Measurements from ENCODE around the gene MYO5B. TPM values are rescaled to one million over a fixed set of nuclear protein-coding genes. Genes with fewer than 3 reads are reported as not detected.

The MYO5B gene
- total and polyA plus RNA-seq, 9 of the 15 experiments (the other 6 are each of a cell fraction or from before 2014, with no cell fraction given) = 0.07 to 0.42 (median 0.28) TPM

GRCh38 chr18:50115095-50115494 lies 79.9 kb downstream of the MYO5B start:
- H3K27ac ChIP-seq (ENCODE audit: extremely low read depth, low read depth, low read length) = no peak overlapping the region
- no peaks in the 10 kb centered on the region for H3K9me1 ChIP-seq (ENCODE audit: control insufficient read depth, insufficient read depth, low read length)
- intact Hi-C loops (cut with micrococcal nuclease) = no loop called here
- H3K4me1 ChIP-seq (replicated peaks in 1 of 2; ENCODE audit: control insufficient read depth in 2 of 2, insufficient read depth in 2 of 2, low read length in 2 of 2) = no peaks in the 10 kb centered on the region
- no peak overlapping the region for H3K9ac ChIP-seq (ENCODE audit: insufficient read depth in 1 of 2, low read depth in 2 of 2, low read length in 2 of 2)
- FAIRE-seq = no peak
- in situ Hi-C loops (cut with MboI) = no loop called here
- H3K4me3 ChIP-seq = no peak overlapping the region
- H3K79me2 ChIP-seq (ENCODE audit: control insufficient read depth, insufficient read depth, low read length) = no peaks in the 10 kb centered on the region
- no peaks in the 10 kb centered on the region for H4K20me1 ChIP-seq (replicated peaks; ENCODE audit: control insufficient read depth, insufficient read depth, low read length)
- no peak for DNase-seq (ENCODE audit: extremely low read depth in 1 of 4, low spot score in 3 of 4)
- POLR2A ChIA-PET = no interaction called here
- WGBS (ENCODE audit: insufficient coverage, low coverage, missing lambda C conversion rate) = 0% methylated on average over 1 of the region's 2 CpGs
- peaks cover 2 to 12% of the 10 kb centered on the region in 2 experiments; a peak in 3 of 5 replicates for H3K27me3 ChIP-seq (ENCODE audit: control insufficient read depth in 2 of 2, insufficient read depth in 2 of 2, low read length in 2 of 2)
- CTCF ChIA-PET (ENCODE audit: low intra/inter-chr PET ratio) = no interaction called here
- TF ChIP-seq TAF7 (tag; IDR thresholded peaks at IDR 0.05) (no peak), ZNF785 (CRISPR knock-in tag; IDR thresholded peaks at IDR 0.05) (no peak), CTCF (IDR thresholded peaks at IDR 0.05 in 2 of 3, conservative IDR thresholded peaks at IDR 0.05 in 1 of 3; ENCODE audit: insufficient read depth in 2 of 3, low read depth in 1 of 3, low read length in 3 of 3) (no peak)
- H3K9me3 ChIP-seq (replicated peaks; ENCODE audit: control insufficient read depth, insufficient read depth, low read depth, low read length) = no peaks in the 10 kb centered on the region
- H3K36me3 ChIP-seq (ENCODE audit: control insufficient read depth, insufficient read depth, low read length) = no peaks in the 10 kb centered on the region
- BruUV-seq (replicated peaks) = no TSS peak
- no peak for ATAC-seq
- H2AFZ ChIP-seq (ENCODE audit: low read depth, low read length) = no peak overlapping the region
- no peak overlapping the region for H3K4me2 ChIP-seq (ENCODE audit: insufficient read depth, low read length)

GRCh38 chr18:50114448-50114847 lies 80.5 kb downstream of the MYO5B start:
- H3K9ac ChIP-seq (ENCODE audit: insufficient read depth in 1 of 2, low read depth in 2 of 2, low read length in 2 of 2) = no peak overlapping the region
- WGBS (ENCODE audit: insufficient coverage, low coverage, missing lambda C conversion rate) = 0% methylated on average over 6 of the region's 6 CpGs
- no peak overlapping the region for H3K27ac ChIP-seq (ENCODE audit: extremely low read depth, low read depth, low read length)
- H3K4me3 ChIP-seq = no peak overlapping the region
- ATAC-seq (no peak), DNase-seq (ENCODE audit: extremely low read depth in 1 of 4, low spot score in 3 of 4) (no peak), FAIRE-seq (no peak)
- ChIA-PET CTCF (ENCODE audit: low intra/inter-chr PET ratio) (no interaction called here), POLR2A (no interaction called here)
- H3K9me3 ChIP-seq (replicated peaks; ENCODE audit: control insufficient read depth, insufficient read depth, low read depth, low read length) = no peaks in the 10 kb centered on the region
- H3K27me3 ChIP-seq (ENCODE audit: control insufficient read depth in 2 of 2, insufficient read depth in 2 of 2, low read length in 2 of 2) = peaks cover 0 to 12% of the 10 kb centered on the region in 2 experiments; a peak in 3 of 5 replicates
- H3K79me2 ChIP-seq (ENCODE audit: control insufficient read depth, insufficient read depth, low read length) = no peaks in the 10 kb centered on the region
- H4K20me1 ChIP-seq (replicated peaks; ENCODE audit: control insufficient read depth, insufficient read depth, low read length) = no peaks in the 10 kb centered on the region
- H2AFZ ChIP-seq (ENCODE audit: low read depth, low read length) = no peak overlapping the region
- no TSS peak for BruUV-seq (replicated peaks)
- intact Hi-C loops (cut with micrococcal nuclease) (no loop called here), in situ Hi-C loops (cut with MboI) (no loop called here)
- H3K9me1 ChIP-seq (ENCODE audit: control insufficient read depth, insufficient read depth, low read length) = no peaks in the 10 kb centered on the region
- H3K4me1 ChIP-seq (replicated peaks in 1 of 2; ENCODE audit: control insufficient read depth in 2 of 2, insufficient read depth in 2 of 2, low read length in 2 of 2) = no peaks in the 10 kb centered on the region
- no peak overlapping the region for H3K4me2 ChIP-seq (ENCODE audit: insufficient read depth, low read length)
- H3K36me3 ChIP-seq (ENCODE audit: control insufficient read depth, insufficient read depth, low read length) = no peaks in the 10 kb centered on the region
- TF ChIP-seq ILK (tag; IDR thresholded peaks at IDR 0.05; ENCODE audit: borderline replicate concordance, low read depth) (no peak), PHB2 (IDR thresholded peaks at IDR 0.05; ENCODE audit: low read depth) (no peak), CBFA2T3 (IDR thresholded peaks at IDR 0.05) (no peak), RBM14 (IDR thresholded peaks at IDR 0.05; ENCODE audit: borderline replicate concordance, insufficient read depth, low read depth, low read length) (no peak), CEBPG (CRISPR knock-in tag; IDR thresholded peaks at IDR 0.05) (no peak), CEBPG (tag; conservative IDR thresholded peaks at IDR 0.05 in 1 of 2, IDR thresholded peaks at IDR 0.05 in 1 of 2) (no peak), ZNF239 (CRISPR knock-in tag; IDR thresholded peaks at IDR 0.05) (no peak), ZNF398 (CRISPR knock-in tag; IDR thresholded peaks at IDR 0.05) (no peak), ZNF696 (CRISPR knock-in tag; conservative IDR thresholded peaks at IDR 0.05) (no peak), COPS2 (conservative IDR thresholded peaks at IDR 0.05) (no peak), HMG20A (CRISPR knock-in tag; conservative IDR thresholded peaks at IDR 0.05) (no peak)
